Nephron progenitor cell (in vitro differentiated cells): ENCODE measurements around the gene MAPRE2.
A peak's percentile ranks its signal among the peaks of the same experiment; 100 is the strongest.

Source experiments
- DNase-seq: peaks from one replicate; pipeline ENCODE4 v3.0.0; 2021
- H3K27ac Mint-ChIP-seq: 2 replicates; pipeline ENCODE4 v1.8.0; 2021; ENCODE audit warnings: mild to moderate bottlenecking, moderate library complexity, mixed read lengths
- H3K27me3 Mint-ChIP-seq: 2 replicates; pipeline ENCODE4 v1.8.0; 2021; ENCODE audit warnings: mild to moderate bottlenecking, low read depth, mixed read lengths; ENCODE audit not compliant: poor library complexity
- H3K36me3 Mint-ChIP-seq: 2 replicates; pipeline ENCODE4 v1.8.0; 2021; ENCODE audit warnings: low read depth, mixed read lengths
- H3K4me1 Mint-ChIP-seq: 2 replicates; pipeline ENCODE4 v1.8.0; 2021; ENCODE audit warnings: mixed read lengths
- H3K4me3 Mint-ChIP-seq: 2 replicates; pipeline ENCODE4 v1.8.0; 2021; ENCODE audit warnings: mild to moderate bottlenecking, moderate library complexity, mixed read lengths
- H3K9me3 Mint-ChIP-seq: 2 replicates; pipeline ENCODE4 v1.8.0; 2021; ENCODE audit warnings: mild to moderate bottlenecking, moderate library complexity, mixed read lengths
- TF ChIP-seq, protein P1 (sequence below): fragments of 200-600 bp; sonication (generic); IDR thresholded peaks from 2 replicates; pipeline ENCODE4 v1.5.0; 2021; ENCODE audit warnings: antibody characterized with exemption

MAPRE2 gene

DNA sequence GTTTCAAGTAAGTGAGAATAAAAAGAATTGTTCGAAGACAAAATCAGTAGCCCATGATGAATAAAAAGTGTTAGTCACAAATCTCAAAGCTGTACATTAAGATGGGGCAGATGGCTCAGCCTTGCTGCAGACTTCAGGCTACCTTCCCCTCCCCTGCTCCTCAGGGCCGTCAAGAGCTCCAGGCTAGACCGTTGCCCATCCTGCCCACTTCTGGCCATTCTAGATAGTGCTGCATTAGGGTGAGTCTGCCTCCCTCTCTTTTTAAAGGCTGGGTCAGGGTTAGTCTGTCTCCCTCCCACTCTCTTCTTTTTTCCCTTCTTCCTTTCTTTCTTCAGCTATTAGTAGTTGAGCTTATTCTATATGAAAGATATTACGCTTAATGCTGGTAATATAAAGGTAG is 86.0 kb downstream of the MAPRE2 start:
- TF ChIP-seq, protein P1, sequence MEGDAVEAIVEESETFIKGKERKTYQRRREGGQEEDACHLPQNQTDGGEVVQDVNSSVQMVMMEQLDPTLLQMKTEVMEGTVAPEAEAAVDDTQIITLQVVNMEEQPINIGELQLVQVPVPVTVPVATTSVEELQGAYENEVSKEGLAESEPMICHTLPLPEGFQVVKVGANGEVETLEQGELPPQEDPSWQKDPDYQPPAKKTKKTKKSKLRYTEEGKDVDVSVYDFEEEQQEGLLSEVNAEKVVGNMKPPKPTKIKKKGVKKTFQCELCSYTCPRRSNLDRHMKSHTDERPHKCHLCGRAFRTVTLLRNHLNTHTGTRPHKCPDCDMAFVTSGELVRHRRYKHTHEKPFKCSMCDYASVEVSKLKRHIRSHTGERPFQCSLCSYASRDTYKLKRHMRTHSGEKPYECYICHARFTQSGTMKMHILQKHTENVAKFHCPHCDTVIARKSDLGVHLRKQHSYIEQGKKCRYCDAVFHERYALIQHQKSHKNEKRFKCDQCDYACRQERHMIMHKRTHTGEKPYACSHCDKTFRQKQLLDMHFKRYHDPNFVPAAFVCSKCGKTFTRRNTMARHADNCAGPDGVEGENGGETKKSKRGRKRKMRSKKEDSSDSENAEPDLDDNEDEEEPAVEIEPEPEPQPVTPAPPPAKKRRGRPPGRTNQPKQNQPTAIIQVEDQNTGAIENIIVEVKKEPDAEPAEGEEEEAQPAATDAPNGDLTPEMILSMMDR: no peak
- no peak overlapping the region for H3K4me3 Mint-ChIP-seq
- no peaks in the 10 kb centered on the region for H3K27me3 Mint-ChIP-seq
- peaks cover 64% of the 10 kb centered on the region for H3K4me1 Mint-ChIP-seq
- peak overlapping the region; percentile 21 for H3K27ac Mint-ChIP-seq
- peaks cover 61% of the 10 kb centered on the region for H3K36me3 Mint-ChIP-seq
- peaks cover 7% of the 10 kb centered on the region for H3K9me3 Mint-ChIP-seq
- DNase-seq: no peak

DNA sequence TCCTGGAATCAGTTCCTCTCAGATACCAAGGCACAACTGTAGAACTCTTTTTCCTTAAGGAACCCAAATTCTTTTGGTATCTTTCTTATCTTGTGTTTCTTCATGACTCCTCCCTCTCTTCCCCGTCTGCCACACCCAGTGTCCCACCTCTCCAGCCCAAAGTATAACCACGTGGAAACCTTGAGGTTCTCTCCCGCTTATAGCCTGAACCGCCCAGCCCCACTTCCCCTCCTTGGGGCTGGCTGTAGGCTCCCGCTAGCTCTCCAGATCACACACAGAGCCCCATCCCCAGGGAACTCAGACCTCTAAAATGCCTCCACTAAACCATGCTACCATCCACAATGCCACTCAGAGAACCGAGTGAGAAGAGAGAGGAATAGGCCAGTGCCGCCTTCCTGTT is 87.5 kb downstream of the MAPRE2 start:
- TF ChIP-seq, protein P1: no peak
- Mint-ChIP-seq H3K27ac (peak overlapping the region; percentile 27), H3K4me3 (no peak overlapping the region), H3K9me3 (peaks cover 6% of the 10 kb centered on the region), H3K36me3 (peaks cover 70% of the 10 kb centered on the region), H3K27me3 (no peaks in the 10 kb centered on the region), H3K4me1 (peaks cover 56% of the 10 kb centered on the region)
- DNase-seq: no peak

DNA sequence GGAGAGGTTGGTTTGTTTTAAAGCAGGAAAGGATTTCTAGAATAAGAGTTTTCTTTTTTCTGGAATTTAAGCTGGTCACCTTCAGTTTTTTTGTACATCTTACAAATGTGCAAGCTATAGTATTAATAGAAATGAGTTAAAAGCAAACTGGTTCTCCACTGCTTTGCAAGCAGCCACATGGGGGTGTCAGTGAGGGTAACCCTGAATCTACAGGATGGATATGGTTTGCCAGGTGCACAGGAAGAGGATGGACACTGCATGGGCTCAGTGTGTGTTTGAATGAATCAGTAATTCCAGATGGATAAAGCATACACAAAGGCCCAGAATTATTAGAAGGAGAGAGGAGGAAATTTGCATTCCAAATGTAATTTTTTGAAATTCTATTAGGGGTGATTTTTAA is 89.0 kb downstream of the MAPRE2 start:
- DNase-seq: no peak
- TF ChIP-seq, protein P1: no peak

DNA sequence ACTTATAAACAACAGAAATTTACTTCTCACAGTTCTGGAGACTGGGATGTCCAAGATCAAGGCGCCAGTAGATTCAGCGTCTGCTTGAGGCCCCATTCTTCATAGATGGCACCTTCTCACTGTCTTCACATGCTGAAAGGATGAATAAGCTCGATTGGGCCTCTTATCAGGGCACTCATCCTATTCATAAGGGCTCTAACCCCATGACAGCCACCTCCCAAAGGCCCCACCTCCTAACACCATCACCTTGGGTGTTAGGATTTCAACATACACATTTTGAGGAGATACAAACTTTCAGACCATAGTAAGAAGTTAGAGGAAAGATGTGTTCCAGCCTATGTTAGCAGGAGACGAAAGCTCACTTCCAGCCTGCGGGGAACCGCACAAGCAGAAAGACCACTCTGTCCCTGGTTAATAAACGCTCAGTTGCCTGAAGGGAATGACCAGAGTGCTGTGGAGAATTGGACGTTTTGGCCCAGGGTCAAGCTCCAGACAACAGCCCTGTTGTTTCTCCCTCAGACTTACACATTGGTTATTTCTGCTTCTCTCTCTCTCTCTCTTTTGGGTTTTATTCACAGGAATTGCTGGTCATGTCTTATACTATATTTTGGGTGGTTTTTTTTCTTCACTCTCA is 90.3 kb downstream of the MAPRE2 start:
- Mint-ChIP-seq H3K4me3 (no peak overlapping the region), H3K27ac (peak overlapping the region; percentile 61), H3K36me3 (peaks cover 76% of the 10 kb centered on the region), H3K9me3 (no peaks in the 10 kb centered on the region), H3K4me1 (peaks cover 27% of the 10 kb centered on the region), H3K27me3 (no peaks in the 10 kb centered on the region)
- TF ChIP-seq, protein P1: no peak
- DNase-seq: no peak

More for the DNA sequence above, 89.0 kb downstream of the MAPRE2 start:
- H3K27me3 Mint-ChIP-seq: no peaks in the 10 kb centered on the region
- H3K4me1 Mint-ChIP-seq: peaks cover 40% of the 10 kb centered on the region
- no peak overlapping the region for H3K27ac Mint-ChIP-seq
- H3K4me3 Mint-ChIP-seq: no peak overlapping the region
- peaks cover 66% of the 10 kb centered on the region for H3K36me3 Mint-ChIP-seq
- H3K9me3 Mint-ChIP-seq: no peaks in the 10 kb centered on the region

DNA sequence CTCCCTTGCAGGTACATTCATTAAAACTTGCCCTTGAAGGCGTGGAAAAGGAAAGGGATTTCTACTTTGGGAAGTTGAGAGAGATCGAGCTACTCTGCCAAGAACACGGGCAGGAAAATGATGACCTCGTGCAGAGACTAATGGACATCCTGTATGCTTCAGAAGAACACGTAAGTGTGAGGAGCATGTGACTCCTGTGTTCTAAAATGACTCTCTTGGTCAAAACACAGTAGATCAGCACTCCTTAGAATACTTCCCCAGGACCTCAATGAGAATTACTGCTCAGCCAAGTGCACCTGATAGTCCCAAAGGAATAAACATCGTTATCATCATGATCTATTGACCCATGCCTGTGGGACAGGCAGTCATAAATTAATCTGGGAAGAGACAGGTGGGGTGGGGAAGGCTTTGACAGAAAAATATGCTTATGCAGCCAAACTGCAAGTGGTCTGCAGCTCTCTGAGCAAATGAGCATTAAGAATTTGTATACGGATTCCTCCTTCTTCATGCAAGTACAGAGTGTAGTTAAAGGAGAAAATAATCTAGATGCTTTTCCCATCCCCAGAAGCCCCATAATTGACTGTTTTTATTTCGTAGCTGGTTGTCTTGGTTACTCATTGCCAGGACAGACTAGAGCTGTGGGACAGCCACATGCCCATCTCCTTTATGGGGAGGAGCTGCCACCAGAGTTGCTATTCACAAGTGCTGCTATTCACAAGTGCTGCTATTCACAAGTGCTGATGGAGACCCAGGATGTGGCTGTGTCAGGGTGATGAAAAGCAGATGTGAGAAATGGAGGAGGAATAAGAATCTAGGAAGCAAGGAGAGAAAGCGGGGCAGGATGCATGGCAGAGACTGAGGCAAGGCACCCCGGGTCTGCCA is 91.0 kb downstream of the MAPRE2 start:
- Mint-ChIP-seq H3K4me3 (no peak overlapping the region), H3K4me1 (peaks cover 25% of the 10 kb centered on the region), H3K9me3 (no peaks in the 10 kb centered on the region), H3K36me3 (peaks cover 69% of the 10 kb centered on the region), H3K27ac (peak overlapping the region; percentile 61), H3K27me3 (no peaks in the 10 kb centered on the region)
- no peak for DNase-seq
- TF ChIP-seq, protein P1: no peak
